CD4-positive, alpha-beta T cell treated with Interleukin-1 beta for 1 hour (primary cell): Measurements from ENCODE around the gene STX16.

Experiments used
- DNase-seq, 2 donors: peaks; one replicate each; pipeline ENCODE4 v3.0.0-alpha.2; 2020 to 2022

Gene STX16

DNA sequence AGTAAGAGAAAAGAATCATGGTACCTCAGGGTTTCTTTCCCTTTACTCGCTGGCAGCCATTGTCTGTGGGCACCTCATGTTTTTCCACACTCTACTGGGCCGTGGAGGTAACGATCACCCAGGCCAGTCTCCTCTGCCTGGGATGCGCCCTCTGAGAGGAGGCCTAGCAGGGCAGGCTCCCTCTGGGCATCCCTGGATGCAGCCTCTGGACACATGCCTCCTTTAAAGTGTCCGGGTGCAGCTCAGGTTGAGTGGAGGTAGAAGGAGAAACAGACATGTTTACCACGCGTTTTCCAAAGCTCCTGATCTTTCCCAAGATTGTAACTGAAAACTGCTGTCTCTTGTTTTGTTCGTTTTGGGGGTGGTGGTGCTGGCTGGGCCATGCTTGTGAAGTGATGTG, 27.7 kb downstream of the STX16 start:
- no peak for DNase-seq

DNA sequence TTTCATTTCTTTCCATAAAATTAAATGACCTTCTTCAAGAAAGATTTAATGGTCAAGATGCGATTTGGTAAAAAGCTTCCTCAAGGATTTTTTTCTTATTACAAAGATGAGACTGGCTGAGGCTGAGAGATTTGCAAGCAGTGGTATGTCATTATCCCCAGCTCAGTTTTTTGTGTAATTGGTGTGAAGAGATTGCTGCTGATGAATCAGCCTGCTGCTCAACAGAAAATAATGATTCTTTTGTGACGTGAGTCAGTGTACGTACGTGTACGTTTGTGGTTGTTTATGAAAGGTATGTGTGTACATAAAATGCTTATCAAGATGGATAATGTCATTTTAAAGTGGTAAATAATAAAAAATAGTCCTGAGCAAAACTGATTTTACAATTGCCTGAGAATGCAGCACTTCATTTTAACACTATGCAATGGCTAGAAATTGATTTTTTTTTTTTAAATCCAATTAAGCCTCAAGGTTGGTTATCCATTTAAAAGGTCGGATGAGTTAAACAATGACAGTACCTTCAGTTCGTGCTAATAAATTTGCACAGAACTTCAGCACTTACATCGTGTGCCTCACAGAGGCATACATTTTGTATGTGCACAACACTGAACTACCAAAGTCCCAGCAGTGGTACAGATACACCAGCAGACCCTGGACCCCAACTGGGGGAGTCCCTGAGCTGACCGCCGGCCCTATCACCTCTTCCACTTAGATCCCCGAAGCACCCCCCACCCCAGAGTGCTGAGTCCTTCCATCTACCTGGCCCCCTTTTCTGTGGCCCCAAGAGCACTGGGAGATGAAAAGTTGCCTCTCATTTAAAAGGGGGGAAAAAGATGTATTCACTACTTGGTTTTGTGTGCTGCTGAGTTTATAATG, 31.8 kb downstream of the STX16 start:
- no peak for DNase-seq

DNA sequence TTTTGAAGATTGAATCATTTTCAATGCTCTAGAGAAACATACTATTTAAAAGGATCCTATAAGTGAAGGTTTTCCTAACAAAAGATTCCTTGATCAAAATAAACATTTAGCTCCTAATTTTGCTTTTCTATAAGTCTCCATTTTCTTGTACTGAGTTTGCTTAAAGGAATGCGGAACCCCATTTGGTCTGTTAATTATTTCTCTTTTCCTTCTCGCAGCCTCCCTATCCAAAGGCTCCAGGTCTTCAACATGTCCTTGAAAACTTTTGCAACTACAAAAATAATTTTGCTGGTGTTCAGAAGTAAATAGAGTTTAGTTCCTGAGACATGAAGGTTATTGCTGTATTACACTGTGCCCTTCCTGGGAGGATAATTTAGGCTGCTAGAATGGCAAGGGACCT, 33.2 kb downstream of the STX16 start:
- DNase-seq: no peak

DNA sequence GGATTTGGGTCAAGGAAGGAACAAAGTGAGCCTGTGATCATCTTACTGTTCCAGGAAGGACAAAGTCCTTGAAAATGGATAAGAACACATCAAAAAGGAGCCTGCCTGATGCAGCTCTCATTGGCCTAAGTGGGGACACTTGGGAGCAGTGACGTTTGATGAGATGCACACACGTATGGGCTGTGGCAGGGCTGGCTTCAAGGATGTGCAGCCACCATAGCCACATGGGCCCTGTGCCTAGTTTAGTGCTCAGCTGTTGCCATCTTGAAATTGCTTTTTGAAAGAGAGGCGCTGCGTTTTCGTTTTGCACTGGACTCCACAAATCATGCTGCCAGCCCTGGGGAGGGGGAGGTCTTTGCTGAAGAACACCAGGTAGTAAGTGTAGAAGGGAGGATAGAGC, 34.9 kb downstream of the STX16 start:
- no peak for DNase-seq

DNA sequence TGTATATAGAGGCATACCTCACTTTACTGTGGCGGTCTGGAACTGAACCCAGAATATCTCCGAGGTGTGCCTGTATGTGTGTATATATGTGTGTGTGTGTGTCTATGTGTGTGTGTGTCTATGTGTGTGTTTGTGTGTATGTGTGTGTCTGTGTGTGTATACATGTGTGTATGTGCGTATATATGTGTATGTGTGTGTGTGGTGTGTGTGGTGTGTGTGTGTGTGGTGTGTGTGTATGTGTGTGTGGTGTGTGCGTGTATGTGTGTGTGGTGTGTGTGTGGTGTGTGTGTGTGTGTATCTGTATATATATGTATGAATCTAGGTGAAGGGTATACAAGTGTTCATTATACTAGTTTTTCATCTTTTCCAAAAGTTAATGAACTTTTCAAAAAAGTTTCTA, 37.3 kb downstream of the STX16 start:
- no peak for DNase-seq

- no peak for DNase-seq
These were observed 37.8 kb downstream of the STX16 start for GRCh38 chr20:58688840-58689239.

- DNase-seq: no peak
These were observed 39.5 kb downstream of the STX16 start for GRCh38 chr20:58690396-58691135.

- DNase-seq: peak; percentile 11 to 76
These were observed 40.9 kb downstream of the STX16 start for GRCh38 chr20:58691773-58692578.

GRCh38 chr20:58692579-58693225, 41.6 kb downstream of the STX16 start, which contains the start of gene NPEPL1:
Gene NPEPL1, plus strand, starts transcription at chr20:58692800. Its CDS starts 101 bp downstream, at chr20:58692901.
- DNase-seq: peak; percentile 67 to 69

- no peak for DNase-seq
These were observed 42.3 kb downstream of the STX16 start for GRCh38 chr20:58693226-58694006.

GRCh38 chr20:58694241-58695083, 43.4 kb downstream of the STX16 start:
- DNase-seq: no peak

DNA sequence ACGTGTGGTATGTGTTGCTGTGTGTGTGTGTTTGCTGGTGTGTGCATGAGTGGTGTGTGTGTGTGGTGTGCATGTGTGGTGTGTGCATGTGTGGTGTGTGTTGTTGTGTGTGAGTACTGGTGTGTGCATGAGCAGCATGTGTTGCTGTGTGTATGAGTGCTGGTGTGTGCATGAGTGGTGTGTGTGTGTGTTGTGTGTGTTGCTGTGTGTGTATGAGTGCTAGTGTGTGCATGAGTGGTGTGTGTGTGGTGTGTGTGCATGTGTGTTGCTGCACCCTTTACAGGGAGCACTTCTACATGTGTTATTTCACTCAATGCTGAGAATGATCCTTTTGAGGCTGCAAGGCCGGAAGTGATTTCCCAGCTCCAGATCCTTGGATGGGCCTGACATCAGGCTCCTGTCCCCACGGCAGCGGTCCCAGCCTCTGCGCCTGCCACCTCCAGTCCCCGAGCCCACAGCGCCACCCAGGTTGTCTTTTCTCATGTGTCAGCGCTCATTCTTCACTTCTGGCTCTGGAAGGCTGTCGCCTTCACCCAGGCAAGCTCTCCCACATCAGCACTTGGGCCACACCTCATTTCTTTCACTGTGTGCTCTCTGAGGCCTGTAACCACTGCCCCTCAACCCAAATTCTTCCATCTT, 44.1 kb downstream of the STX16 start:
- no peak for DNase-seq

DNA sequence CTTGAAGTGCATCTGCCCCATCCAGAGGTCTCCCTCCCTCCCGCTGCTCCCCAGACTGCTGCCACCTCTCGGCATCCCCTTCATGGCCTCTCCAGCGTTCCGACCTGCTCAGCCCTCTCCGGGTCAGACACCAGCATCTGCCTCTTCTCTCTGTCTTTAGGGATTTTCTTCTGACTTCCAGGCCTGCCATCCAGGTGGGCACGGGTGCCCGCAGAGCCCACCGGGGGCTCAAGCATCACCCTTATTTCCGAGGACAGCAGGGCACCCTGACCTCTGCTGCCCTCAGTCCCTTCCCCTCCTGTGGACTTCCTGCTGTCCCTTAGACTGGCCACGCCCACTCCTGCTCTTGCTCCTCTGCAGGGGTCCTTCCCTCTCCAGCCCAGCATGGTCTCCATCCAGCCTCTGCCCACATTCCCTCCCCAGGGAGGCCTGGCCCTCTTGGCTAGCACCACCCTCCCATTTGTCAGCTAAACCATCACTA, 44.9 kb downstream of the STX16 start:
- no peak for DNase-seq

GRCh38 chr20:58696411-58696961, 45.4 kb downstream of the STX16 start:
- no peak for DNase-seq

- DNase-seq: no peak
These were observed 46.3 kb downstream of the STX16 start for GRCh38 chr20:58697201-58697866.

DNA sequence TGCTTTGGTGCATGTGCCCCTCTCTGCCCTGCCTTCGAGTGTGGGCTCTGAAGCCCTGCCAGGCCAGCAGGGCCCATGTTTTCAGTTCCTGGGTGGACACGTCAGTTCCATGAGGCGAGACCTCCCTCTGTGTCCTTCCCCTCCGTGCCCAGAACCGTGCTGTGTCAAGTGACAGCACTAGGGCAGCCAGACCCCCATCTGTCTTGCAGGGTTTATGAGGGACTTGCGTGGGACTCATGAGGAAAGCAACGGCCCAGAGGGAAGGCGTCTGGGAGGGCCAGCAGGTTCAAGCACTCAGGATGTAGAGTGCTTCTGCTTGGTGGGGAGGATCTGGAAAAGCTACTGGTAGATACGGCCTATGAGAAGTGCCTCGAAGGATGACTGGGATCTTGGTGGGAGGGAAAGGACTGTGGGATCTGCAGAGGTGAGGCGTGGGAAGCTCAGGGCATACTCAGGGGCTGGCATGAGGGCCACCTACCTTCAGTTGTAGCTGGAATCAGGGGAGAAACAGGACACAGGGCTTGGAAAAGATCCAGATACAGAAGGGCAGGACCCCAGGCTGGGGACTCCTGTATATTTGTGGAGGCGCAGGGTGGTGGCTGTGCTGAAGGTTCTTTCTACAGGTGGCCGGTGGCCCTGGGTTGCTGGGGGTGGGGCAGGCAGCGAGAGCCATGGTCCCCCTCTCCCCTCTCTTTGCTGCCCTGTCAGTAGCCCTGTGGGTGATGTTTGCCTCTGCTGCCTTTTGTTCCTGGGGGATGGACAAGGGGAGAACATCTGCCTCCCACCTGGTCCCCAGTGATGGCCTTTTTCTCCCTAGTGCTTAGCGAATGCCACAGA, 47.0 kb downstream of the STX16 start:
- no peak for DNase-seq

DNA sequence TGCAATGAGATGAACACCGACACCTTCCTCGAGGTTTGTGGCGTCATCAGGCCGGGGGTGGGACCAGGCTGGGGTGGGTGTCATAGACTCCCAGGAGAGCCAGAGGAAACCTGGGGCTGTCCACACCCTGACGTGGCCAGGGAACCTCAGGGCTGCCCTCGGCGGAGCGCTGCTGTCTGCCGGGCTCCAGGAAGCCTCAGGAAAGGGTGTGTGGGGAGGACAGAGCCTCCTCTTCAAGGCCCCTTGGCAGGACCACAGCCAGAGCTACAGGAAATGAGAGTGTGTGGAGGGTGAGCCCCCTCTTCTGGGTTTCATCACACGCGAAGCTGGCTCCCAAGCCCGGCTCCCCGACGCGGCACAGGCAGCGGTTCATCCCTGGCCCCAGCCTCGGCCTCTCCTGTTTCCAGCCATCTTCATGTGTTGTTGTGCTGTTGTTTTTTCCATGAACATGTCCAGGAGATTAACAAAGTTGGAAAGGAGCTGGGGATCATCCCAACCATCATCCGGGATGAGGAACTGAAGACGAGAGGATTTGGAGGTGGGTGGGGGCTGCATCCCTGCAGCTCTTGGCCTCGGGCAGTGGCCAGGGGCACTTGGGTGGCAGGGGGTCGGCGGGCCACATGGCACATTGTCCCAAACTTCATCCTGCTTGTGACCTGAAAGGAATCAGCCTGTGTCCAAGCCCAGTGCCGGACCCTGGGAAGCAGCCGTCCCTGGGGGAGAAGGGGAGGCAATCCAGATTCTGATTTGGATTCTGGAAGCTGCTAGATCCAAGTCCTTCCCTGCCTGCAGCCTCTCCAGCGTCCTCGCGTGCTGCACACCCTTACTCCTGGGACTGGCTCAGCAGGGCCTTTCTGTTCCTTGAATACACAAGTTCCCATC, 47.9 kb downstream of the STX16 start:
- DNase-seq: no peak
